GM21786 (cell line): Measurements from ENCODE around the gene RIC3.

Source experiments
- ATAC-seq: cut with Tn5 transposase; IDR thresholded peaks from one replicate; pipeline ENCODE4 v1.9.1; 2021; ENCODE audit not compliant: unreplicated experiment

Gene RIC3

GRCh38 chr11:8090756-8091155, 78.1 kb downstream of the RIC3 start:
- no peak for ATAC-seq

GRCh38 chr11:8089791-8090510, 78.9 kb downstream of the RIC3 start:
- no peak for ATAC-seq

- no peak for ATAC-seq
Observed at GRCh38 chr11:8087756-8088155, 81.1 kb downstream of the RIC3 start.

- ATAC-seq: peak; percentile 51
Observed at GRCh38 chr11:8087185-8087584, 81.6 kb downstream of the RIC3 start.

GRCh38 chr11:8086571-8086970, 82.3 kb downstream of the RIC3 start:
- ATAC-seq: no peak

- ATAC-seq: no peak
Observed at GRCh38 chr11:8086001-8086479, 82.8 kb downstream of the RIC3 start.

GRCh38 chr11:8085011-8085645, 83.7 kb downstream of the RIC3 start:
- ATAC-seq: no peak

- ATAC-seq: no peak
Observed at GRCh38 chr11:8084352-8084751, 84.5 kb downstream of the RIC3 start.

- ATAC-seq: no peak
Observed at GRCh38 chr11:8083871-8084281, 84.9 kb downstream of the RIC3 start.

GRCh38 chr11:8083088-8083395, 85.8 kb downstream of the RIC3 start:
- no peak for ATAC-seq

GRCh38 chr11:8082391-8083087, 86.3 kb downstream of the RIC3 start:
- no peak for ATAC-seq

GRCh38 chr11:8081591-8082250, 87.1 kb downstream of the RIC3 start:
- no peak for ATAC-seq

- ATAC-seq: no peak
Observed at GRCh38 chr11:8080674-8081590, 87.9 kb downstream of the RIC3 start, which contains the start of gene TUB. TUB (plus strand) TSS chr11:8081211; CDS start chr11:8081511, 300 bp downstream.

GRCh38 chr11:8080069-8080670, 88.7 kb downstream of the RIC3 start:
- no peak for ATAC-seq

GRCh38 chr11:8079111-8079675, 89.6 kb downstream of the RIC3 start:
- no peak for ATAC-seq

- ATAC-seq: no peak
Observed at GRCh38 chr11:8075119-8075726, 93.6 kb downstream of the RIC3 start.

- no peak for ATAC-seq
Observed at GRCh38 chr11:8071616-8072581, 96.9 kb downstream of the RIC3 start.
